Activated CD8-positive, alpha-beta T cell treated with anti-CD3 and anti-CD28 coated beads for 36 hours (primary cell): Measurements from ENCODE around the gene VPS18. TPM values are rescaled to one million over a fixed set of nuclear protein-coding genes. Genes with fewer than 3 reads are reported as not detected.

ENCODE experiments used
- ATAC-seq: fragments of 200-7000 bp; cut with Tn5 transposase; one replicate; pipeline ENCODE4 v1.10.0; 2021; ENCODE audit warnings: mild to moderate bottlenecking, moderate library complexity
- CTCF ChIA-PET: fragments of 350-600 bp; sonication (Branson Sonifier 250); formaldehyde crosslinking; loops from one replicate; lab custom pipeline; 2021; ENCODE audit warnings: antibody characterized with exemption; lab: Charles Lee
- POLR2A ChIA-PET: fragments of 350-600 bp; sonication (Branson Sonifier 250); formaldehyde crosslinking; loops from one replicate; lab custom pipeline; 2021; ENCODE audit warnings: antibody characterized with exemption; lab: Charles Lee
- DNase-seq: peaks from one replicate; pipeline ENCODE4 v3.0.0-alpha.2; 2020
- H3K27ac Mint-ChIP-seq: one replicate; pipeline ENCODE4 v1.8.0; 2021; ENCODE audit warnings: mild to moderate bottlenecking, mixed read lengths
- H3K27me3 Mint-ChIP-seq: one replicate; pipeline ENCODE4 v1.8.0; 2021; ENCODE audit warnings: mixed read lengths
- H3K36me3 Mint-ChIP-seq: one replicate; pipeline ENCODE4 v1.8.0; 2021; ENCODE audit warnings: low read depth, mixed read lengths
- H3K4me1 Mint-ChIP-seq: one replicate; pipeline ENCODE4 v1.8.0; 2021; ENCODE audit warnings: low read depth, mixed read lengths
- H3K4me3 Mint-ChIP-seq: one replicate; pipeline ENCODE4 v1.8.0; 2021; ENCODE audit warnings: mild to moderate bottlenecking, moderate library complexity, mixed read lengths
- H3K9me3 Mint-ChIP-seq: one replicate; pipeline ENCODE4 v1.8.0; 2021; ENCODE audit warnings: mixed read lengths
- intact Hi-C: fragments of 100-400 bp; cut with micrococcal nuclease; formaldehyde crosslinking; loops from one replicate; pipeline ENCODE4 v1.10.0; 2022
- total RNA-seq, 2 experiments: library from RNA; stranded (reverse); gene quantifications; one replicate each; pipeline ENCODE4 v1.2.3, GENCODE V29; 2021
- TF ChIP-seq, protein P1 (sequence below): fragments of 200-600 bp; IDR thresholded peaks from one replicate; pipeline ENCODE4 v1.8.0; 2022; ENCODE audit warnings: antibody characterized with exemption, mild to moderate bottlenecking

Gene VPS18
- total RNA-seq, 2 experiments from 2014 or later = 6.1 TPM

DNA sequence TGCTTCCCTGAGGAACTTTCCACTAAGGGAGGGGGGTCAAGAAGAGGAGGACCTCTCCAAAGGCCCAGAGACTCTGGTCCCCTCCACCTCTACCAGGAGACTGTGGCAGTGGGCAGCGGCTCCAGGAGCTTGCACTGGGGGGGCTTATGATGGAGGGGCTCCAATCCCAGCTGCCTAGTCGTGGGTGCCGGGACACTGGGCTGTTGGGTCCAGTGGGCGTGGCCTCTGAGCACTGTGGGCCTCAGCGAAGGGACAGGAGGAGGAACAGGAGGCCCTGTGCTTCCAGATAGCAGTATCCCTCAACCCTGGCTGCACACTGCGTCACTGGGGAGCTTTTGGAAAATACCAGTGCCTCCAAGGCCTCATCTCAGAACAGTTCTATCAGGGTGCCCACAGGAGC, 21.4 kb downstream of the VPS18 start:
- H3K27ac Mint-ChIP-seq = no peak overlapping the region
- H3K4me1 Mint-ChIP-seq = no peaks in the 10 kb centered on the region
- DNase-seq (no peak), ATAC-seq (no peak)
- no peaks in the 10 kb centered on the region for H3K36me3 Mint-ChIP-seq
- no peaks in the 10 kb centered on the region for H3K9me3 Mint-ChIP-seq
- H3K4me3 Mint-ChIP-seq = no peak overlapping the region
- intact Hi-C loops = no loop called here
- no peaks in the 10 kb centered on the region for H3K27me3 Mint-ChIP-seq
- TF ChIP-seq, protein P1, sequence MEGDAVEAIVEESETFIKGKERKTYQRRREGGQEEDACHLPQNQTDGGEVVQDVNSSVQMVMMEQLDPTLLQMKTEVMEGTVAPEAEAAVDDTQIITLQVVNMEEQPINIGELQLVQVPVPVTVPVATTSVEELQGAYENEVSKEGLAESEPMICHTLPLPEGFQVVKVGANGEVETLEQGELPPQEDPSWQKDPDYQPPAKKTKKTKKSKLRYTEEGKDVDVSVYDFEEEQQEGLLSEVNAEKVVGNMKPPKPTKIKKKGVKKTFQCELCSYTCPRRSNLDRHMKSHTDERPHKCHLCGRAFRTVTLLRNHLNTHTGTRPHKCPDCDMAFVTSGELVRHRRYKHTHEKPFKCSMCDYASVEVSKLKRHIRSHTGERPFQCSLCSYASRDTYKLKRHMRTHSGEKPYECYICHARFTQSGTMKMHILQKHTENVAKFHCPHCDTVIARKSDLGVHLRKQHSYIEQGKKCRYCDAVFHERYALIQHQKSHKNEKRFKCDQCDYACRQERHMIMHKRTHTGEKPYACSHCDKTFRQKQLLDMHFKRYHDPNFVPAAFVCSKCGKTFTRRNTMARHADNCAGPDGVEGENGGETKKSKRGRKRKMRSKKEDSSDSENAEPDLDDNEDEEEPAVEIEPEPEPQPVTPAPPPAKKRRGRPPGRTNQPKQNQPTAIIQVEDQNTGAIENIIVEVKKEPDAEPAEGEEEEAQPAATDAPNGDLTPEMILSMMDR = no peak
- ChIA-PET CTCF (interaction anchor here (0.8 to 3.2 kb wide), 6 partner anchors 9 to 106 kb away, joined by 4 to 19 read pairs (median 6); partner anchors contain the start of gene DLL4), POLR2A (interaction anchor here (0.8 to 1.6 kb wide), 3 partner anchors 15 to 42 kb away, joined by 3 read pairs; no protein-coding TSS in a partner anchor)

DNA sequence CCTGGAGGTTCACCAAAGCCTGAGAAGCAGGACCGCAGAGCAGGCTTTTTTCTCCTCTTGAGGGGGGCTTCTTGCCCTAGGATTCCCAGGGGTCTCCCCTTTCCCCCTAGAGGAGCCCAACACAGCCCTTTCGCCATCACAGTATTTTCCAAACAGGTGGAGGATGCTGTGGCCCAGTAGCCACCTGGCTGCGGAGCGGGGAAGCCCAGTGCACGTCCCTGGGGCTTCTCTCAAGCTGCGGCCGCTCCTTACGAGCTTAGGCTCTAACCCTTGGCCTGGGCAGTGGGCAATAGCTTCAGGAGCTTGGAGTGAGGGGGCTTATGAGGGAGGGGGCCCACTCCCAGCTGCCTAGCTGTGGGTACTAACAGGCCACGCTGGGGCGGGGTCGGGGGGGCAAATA, 23.3 kb downstream of the VPS18 start:
- Mint-ChIP-seq H3K9me3 (no peaks in the 10 kb centered on the region), H3K4me3 (no peak overlapping the region), H3K36me3 (no peaks in the 10 kb centered on the region), H3K27me3 (no peaks in the 10 kb centered on the region), H3K4me1 (no peaks in the 10 kb centered on the region), H3K27ac (no peak overlapping the region)
- ChIA-PET CTCF (interaction anchor here (1.4 to 3.2 kb wide), 2 partner anchors 11 to 13 kb away, joined by 4 to 19 read pairs; no protein-coding TSS in a partner anchor), POLR2A (interaction anchor here (1.3 kb wide), 1 partner anchor 11 kb away, joined by 3 read pairs; no protein-coding TSS in a partner anchor)
- intact Hi-C loops = no loop called here
- TF ChIP-seq, protein P1 = no peak
- no peak for ATAC-seq
- no peak for DNase-seq

DNA sequence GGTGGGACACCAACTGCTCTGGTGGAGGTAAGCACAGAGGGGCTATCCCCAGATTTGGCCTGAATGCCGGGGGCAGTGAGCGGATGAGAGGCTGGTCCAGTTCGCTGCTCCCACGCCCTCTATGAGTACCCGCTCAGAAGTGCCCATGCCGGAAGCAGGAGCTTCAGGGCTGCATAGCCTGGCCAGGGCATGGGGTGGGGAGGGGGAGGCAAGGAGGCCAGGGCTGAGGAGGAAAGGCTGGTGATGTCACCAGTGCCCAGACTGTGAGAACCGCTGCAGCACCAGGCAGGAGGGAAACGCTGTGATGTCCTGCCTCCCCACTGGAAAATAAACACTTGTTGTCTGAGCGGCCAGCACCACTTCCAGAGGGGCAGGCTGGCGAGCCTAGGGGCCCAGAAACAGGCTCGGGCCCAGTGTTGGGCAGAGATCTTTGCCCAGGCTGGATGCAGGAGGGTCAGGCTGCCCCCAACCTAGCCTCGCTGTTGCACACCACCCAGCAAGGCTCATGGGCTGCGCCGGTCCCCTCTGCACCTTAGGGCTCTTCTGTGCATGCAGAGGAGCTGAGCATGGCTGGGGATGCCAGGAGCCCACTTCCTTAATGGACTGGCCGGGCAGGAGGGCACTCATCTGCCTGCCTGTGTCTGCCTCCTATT, 24.0 kb downstream of the VPS18 start:
- no peaks in the 10 kb centered on the region for H3K4me1 Mint-ChIP-seq
- H3K9me3 Mint-ChIP-seq = no peaks in the 10 kb centered on the region
- no peak for ATAC-seq
- no peak overlapping the region for H3K4me3 Mint-ChIP-seq
- no peaks in the 10 kb centered on the region for H3K27me3 Mint-ChIP-seq
- no peaks in the 10 kb centered on the region for H3K36me3 Mint-ChIP-seq
- CTCF ChIA-PET = interaction anchor here (1.4 to 1.8 kb wide), 2 partner anchors 12 to 14 kb away, joined by 4 to 7 read pairs; partner anchors contain the start of gene DLL4
- TF ChIP-seq, protein P1 = no peak
- intact Hi-C loops = no loop called here
- POLR2A ChIA-PET = interaction anchor here (1.3 kb wide), 1 partner anchor 10 kb away, joined by 3 read pairs; no protein-coding TSS in a partner anchor
- H3K27ac Mint-ChIP-seq = no peak overlapping the region
- no peak for DNase-seq

DNA sequence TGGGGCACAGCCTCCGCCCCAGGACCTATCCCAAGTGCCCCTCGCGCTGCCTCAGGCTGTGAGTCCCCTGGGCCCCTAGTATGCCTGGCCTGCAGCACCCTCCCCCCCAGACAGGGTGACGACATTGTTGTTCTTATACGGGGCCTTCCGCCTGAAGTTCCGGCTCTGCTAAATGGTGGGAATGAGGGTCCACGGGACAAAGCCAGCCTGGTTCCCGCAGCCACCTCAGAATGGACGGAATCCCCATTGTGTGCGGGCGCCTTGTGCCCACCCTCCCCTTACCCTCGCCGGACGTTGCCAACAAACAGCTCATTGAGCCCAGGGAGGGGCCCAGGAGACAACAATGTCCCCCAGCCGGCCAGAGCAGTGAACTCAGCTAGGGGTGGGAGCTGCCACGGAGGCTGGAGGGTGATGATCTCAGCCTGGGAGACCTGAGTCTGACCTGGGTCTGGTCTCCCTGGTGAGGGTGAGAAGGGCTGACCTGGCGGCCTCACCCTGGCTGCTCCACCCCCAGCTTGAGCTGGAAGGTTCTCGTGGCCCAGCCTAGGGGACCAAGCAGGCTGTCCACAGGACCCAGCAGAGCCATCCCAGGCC, 24.6 kb downstream of the VPS18 start:
- ATAC-seq = no peak

More for the DNA sequence above, 24.6 kb downstream of the VPS18 start:
- Mint-ChIP-seq H3K27ac (no peak overlapping the region), H3K9me3 (no peaks in the 10 kb centered on the region), H3K36me3 (no peaks in the 10 kb centered on the region), H3K4me3 (no peak overlapping the region), H3K4me1 (no peaks in the 10 kb centered on the region), H3K27me3 (no peaks in the 10 kb centered on the region)
- DNase-seq = no peak
- intact Hi-C loops = no loop called here
- POLR2A ChIA-PET = interaction anchor here (1.3 kb wide), 1 partner anchor 9 kb away, joined by 3 read pairs; no protein-coding TSS in a partner anchor
- CTCF ChIA-PET = interaction anchor here (1.4 to 1.8 kb wide), 2 partner anchors 12 to 15 kb away, joined by 4 to 7 read pairs; partner anchors contain the start of gene DLL4
- TF ChIP-seq, protein P1 = no peak
